MCF 10A (cell line): Measurements from ENCODE around the gene TIAM2. TPM values are rescaled to one million over a fixed set of nuclear protein-coding genes. Genes with fewer than 3 reads are reported as not detected.

Experiments
- BruUV-seq: library from RNA; stranded (reverse); fragments of 400-500 nt; replicated peaks from 2 replicates; lab custom pipeline; 2021; lab: Mats Ljungman, UMichigan
- CTCF ChIA-PET: fragments of 300-600 bp; sonication (Branson Sonifier 250); formaldehyde crosslinking; extraction: SDS; loops from one replicate; lab custom pipeline; 2021; ENCODE audit warnings: antibody characterized with exemption, inconsistent platforms; lab: Yijun Ruan, JAX
- POLR2A ChIA-PET: fragments of 300-600, 350-650 bp; sonication (Branson Sonifier 250); formaldehyde crosslinking; extraction: SDS; loops from one replicate; lab custom pipeline; 2020; ENCODE audit warnings: antibody characterized with exemption, inconsistent platforms; lab: Yijun Ruan, JAX
- DNase-seq: peaks from one replicate; pipeline ENCODE4 v3.0.0-alpha.2; 2018; ENCODE audit not compliant: unreplicated experiment
- H3K27ac Mint-ChIP-seq: one replicate; pipeline ENCODE4 v1.8.0; 2022; ENCODE audit warnings: mild to moderate bottlenecking, low read depth, mixed read lengths; ENCODE audit not compliant: unreplicated experiment
- H3K27me3 Mint-ChIP-seq: one replicate; pipeline ENCODE4 v1.8.0; 2022; ENCODE audit warnings: mixed read lengths; ENCODE audit not compliant: insufficient read depth, unreplicated experiment
- H3K36me3 Mint-ChIP-seq: one replicate; pipeline ENCODE4 v1.8.0; 2022; ENCODE audit warnings: mild to moderate bottlenecking, moderate library complexity, mixed read lengths; ENCODE audit not compliant: insufficient read depth, unreplicated experiment
- H3K4me1 Mint-ChIP-seq: one replicate; pipeline ENCODE4 v1.8.0; 2022; ENCODE audit warnings: mixed read lengths; ENCODE audit not compliant: insufficient read depth, unreplicated experiment
- H3K4me3 Mint-ChIP-seq: one replicate; pipeline ENCODE4 v1.8.0; 2022; ENCODE audit warnings: mild to moderate bottlenecking, moderate library complexity, mixed read lengths; ENCODE audit not compliant: unreplicated experiment
- H3K9me3 Mint-ChIP-seq: one replicate; pipeline ENCODE4 v1.8.0; 2022; ENCODE audit warnings: mixed read lengths; ENCODE audit not compliant: unreplicated experiment
- CTCF ChIP-seq: fragments of 200-600 bp; IDR thresholded peaks from one replicate; pipeline ENCODE4 v1.8.0; 2022; ENCODE audit warnings: antibody characterized with exemption, mild to moderate bottlenecking; ENCODE audit not compliant: unreplicated experiment
- intact Hi-C: fragments of 100-400 bp; cut with micrococcal nuclease; formaldehyde crosslinking; loops from 2 replicates; pipeline ENCODE4 v1.14.1; 2022
- total RNA-seq: library from RNA; stranded (reverse); gene quantifications from 2 replicates; pipeline ENCODE4 v1.2.3, GENCODE V29; 2022

TIAM2 gene
- total RNA-seq, 1 experiment from 2014 or later: 3.1 TPM

DNA sequence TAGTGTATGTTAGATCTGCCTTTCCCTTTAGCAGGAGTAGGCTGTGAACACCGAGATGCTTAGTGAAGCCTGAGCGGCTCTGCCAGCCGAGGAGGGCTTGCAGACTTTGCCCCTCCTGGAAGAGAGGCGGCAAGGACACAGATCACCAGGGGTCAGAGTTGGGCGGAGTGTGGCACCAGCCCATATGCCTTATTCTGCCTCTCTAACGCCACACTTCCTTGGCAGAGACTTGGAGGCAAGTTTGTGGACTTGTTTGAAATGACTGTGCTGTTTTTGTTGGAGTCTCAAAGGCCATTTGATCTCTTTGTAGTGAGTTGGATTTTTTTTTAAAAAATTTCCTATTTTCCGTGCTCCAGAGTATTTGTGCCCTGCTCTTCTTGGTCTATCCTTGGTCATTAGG, 224.2 kb downstream of the TIAM2 start:
- Mint-ChIP-seq H3K27me3 (no peaks in the 10 kb centered on the region), H3K27ac (no peak overlapping the region), H3K9me3 (no peaks in the 10 kb centered on the region), H3K4me3 (no peak overlapping the region), H3K4me1 (peaks cover 7% of the 10 kb centered on the region), H3K36me3 (no peaks in the 10 kb centered on the region)
- no TSS peak for BruUV-seq
- no peak for DNase-seq
- ChIA-PET CTCF (no interaction called here), POLR2A (no interaction called here)
- intact Hi-C loops: no loop called here
- no peak for TF ChIP-seq CTCF

DNA sequence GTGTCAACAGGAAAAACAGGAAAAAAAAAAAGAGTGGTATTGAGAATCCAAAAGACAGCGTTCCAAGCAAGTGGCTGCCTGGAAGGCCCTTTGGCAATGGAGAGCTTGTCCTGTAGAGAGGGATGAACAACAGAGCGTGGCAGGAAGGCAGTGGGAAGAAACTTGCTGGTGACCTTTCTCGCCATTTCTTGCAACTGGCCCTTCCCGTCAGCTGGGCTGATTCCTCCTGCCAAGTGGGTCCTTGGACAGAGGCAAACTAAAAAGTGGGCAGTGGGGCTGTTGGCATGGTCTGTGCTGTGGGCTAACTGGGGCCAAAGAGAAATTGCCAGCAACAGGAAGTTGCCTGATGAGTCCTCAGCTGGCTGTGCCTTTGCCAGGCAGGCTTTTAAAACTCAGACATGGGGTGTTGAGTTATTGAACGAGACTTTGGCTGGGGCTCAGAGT, 224.8 kb downstream of the TIAM2 start:
- Mint-ChIP-seq H3K36me3 (no peaks in the 10 kb centered on the region), H3K4me3 (no peak overlapping the region), H3K27ac (no peak overlapping the region), H3K9me3 (no peaks in the 10 kb centered on the region), H3K4me1 (peaks cover 12% of the 10 kb centered on the region), H3K27me3 (no peaks in the 10 kb centered on the region)
- CTCF ChIA-PET: no interaction called here
- intact Hi-C loops: no loop called here
- POLR2A ChIA-PET: interaction anchor here (0.7 kb wide), 1 partner anchor 95 kb away, joined by 3 read pairs; no protein-coding TSS in a partner anchor
- no peak for TF ChIP-seq CTCF
- no peak for DNase-seq
- BruUV-seq: no TSS peak

GRCh38 chr6:155221086-155221485, 226.0 kb downstream of the TIAM2 start:
- no peaks in the 10 kb centered on the region for H3K36me3 Mint-ChIP-seq
- no peaks in the 10 kb centered on the region for H3K27me3 Mint-ChIP-seq
- no peak overlapping the region for H3K4me3 Mint-ChIP-seq
- H3K27ac Mint-ChIP-seq: no peak overlapping the region
- POLR2A ChIA-PET: interaction anchor here (0.6 kb wide), 1 partner anchor 18 kb away, joined by 3 read pairs; no protein-coding TSS in a partner anchor
- no peak for TF ChIP-seq CTCF
- no peaks in the 10 kb centered on the region for H3K9me3 Mint-ChIP-seq
- no peak for DNase-seq
- BruUV-seq: no TSS peak
- CTCF ChIA-PET: no interaction called here
- peaks cover 14% of the 10 kb centered on the region for H3K4me1 Mint-ChIP-seq
- intact Hi-C loops: no loop called here

GRCh38 chr6:155222506-155222905, 227.4 kb downstream of the TIAM2 start:
- intact Hi-C loops: no loop called here

More at GRCh38 chr6:155222506-155222905, 227.4 kb downstream of the TIAM2 start:
- no peak for TF ChIP-seq CTCF
- POLR2A ChIA-PET: interaction anchor here (0.7 to 2.2 kb wide), 6 partner anchors 8 to 1476 kb away, joined by 3 to 6 read pairs (median 3); no protein-coding TSS in a partner anchor
- H3K9me3 Mint-ChIP-seq: no peaks in the 10 kb centered on the region
- H3K36me3 Mint-ChIP-seq: no peaks in the 10 kb centered on the region
- peaks cover 14% of the 10 kb centered on the region for H3K4me1 Mint-ChIP-seq
- no TSS peak for BruUV-seq
- no peak overlapping the region for H3K27ac Mint-ChIP-seq
- CTCF ChIA-PET: interaction anchor here (0.6 to 0.9 kb wide), 5 partner anchors 8 to 1963 kb away, joined by 3 to 4 read pairs (median 3); no protein-coding TSS in a partner anchor
- no peak overlapping the region for H3K4me3 Mint-ChIP-seq
- no peaks in the 10 kb centered on the region for H3K27me3 Mint-ChIP-seq
- DNase-seq: no peak
